Activated effector memory CD4-positive, alpha-beta T cell treated with Interleukin-2 at 50 U/mL for 16 hours (primary cell): Measurements from ENCODE around the gene ARRDC4.

ENCODE experiments used
- DNase-seq: peaks from one replicate; pipeline ENCODE4 v3.0.0-alpha.2; 2020

The ARRDC4 gene

DNA sequence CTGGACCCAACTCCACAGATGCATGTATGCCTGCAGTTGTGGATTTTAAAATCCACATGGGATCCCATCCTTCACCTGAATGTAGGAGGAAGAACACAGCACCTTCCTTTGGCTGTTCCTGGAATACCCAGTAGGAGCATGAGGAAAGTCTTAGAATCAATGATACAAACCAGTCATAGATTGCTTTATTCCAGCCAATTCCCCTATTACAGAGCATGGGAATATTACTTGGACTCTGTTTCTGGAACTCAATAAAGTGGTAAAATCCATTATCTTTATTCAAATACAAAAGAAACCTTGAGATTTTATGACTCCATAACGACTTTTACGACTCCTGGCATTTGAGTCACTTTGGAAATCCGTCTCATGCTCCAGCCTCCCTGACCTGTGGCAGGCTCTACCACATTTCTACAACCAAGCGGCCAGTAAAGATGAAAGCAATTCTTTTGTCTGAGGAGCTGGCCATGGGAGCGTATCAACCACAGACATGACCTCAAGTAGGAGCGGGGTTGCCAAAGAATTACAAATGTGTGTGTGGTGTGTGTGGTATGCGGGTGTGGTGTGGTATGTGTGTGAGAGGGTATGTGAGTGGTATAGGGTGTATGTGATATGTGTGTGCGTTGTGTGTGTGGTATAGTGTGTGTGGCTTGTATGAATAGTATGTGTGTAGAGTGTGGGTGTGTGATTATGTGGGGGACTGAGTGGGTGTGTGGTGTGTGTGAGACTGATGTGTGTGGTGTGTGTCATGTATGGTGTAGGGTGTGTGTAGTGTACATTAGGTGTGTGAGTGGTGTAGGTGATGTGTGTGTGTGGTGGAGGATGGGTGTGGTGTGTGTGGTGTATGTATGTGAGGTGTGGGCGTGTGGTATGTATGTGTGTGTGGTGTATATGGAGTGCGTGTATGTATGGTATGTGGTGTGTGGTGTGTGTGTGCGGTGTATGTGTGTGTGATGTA lies 40.0 kb downstream of the ARRDC4 start:
- DNase-seq: no peak

- no peak for DNase-seq
Observed at GRCh38 chr15:98001663-98002194, 41.2 kb downstream of the ARRDC4 start.

DNA sequence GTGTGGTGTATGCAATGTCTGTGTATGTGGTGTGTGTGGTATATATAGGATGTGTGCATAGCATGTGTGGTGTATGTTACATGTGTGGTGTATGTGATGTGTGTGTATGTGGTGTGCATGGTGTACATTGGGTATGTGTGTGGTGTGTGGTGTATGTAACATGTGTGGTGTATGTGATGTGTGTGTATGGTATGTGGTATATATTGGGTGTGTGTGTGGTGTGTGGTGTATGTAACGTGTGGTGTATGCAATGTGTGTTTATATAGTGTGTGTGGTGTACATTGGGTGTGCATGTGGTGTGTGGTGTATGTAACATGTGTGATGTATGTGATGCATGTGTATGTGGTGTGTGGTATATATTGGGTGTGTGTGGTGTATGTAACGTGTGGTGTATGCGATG lies 41.9 kb downstream of the ARRDC4 start:
- DNase-seq: no peak

GRCh38 chr15:98002866-98003265 lies 42.4 kb downstream of the ARRDC4 start:
- no peak for DNase-seq

- DNase-seq: no peak
Observed at GRCh38 chr15:98003518-98003917, 43.0 kb downstream of the ARRDC4 start.

GRCh38 chr15:98003996-98004395 lies 43.5 kb downstream of the ARRDC4 start:
- DNase-seq: no peak

GRCh38 chr15:98005659-98006058 lies 45.2 kb downstream of the ARRDC4 start:
- no peak for DNase-seq

- DNase-seq: no peak
Observed at GRCh38 chr15:98009169-98009568, 48.7 kb downstream of the ARRDC4 start.

- DNase-seq: no peak
Observed at GRCh38 chr15:98009971-98010370, 49.5 kb downstream of the ARRDC4 start.

DNA sequence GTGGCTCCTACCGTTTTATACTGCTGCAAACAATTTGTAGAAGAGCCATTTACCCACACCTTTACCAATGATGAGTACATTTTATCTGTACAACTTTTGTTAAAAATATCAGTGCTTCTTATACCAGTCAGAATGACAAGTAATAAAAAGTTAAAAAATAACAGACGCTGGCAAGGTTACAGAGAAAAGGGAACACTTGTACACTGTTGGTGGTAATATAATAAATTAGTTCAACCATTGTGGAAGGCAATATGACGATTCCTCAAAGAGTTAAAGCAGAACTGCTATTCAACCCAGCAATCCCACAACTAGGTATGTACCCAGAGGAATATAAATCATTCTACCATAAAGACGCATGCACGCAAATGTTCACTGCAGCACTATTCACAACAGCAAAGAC lies 51.9 kb downstream of the ARRDC4 start:
- no peak for DNase-seq

DNA sequence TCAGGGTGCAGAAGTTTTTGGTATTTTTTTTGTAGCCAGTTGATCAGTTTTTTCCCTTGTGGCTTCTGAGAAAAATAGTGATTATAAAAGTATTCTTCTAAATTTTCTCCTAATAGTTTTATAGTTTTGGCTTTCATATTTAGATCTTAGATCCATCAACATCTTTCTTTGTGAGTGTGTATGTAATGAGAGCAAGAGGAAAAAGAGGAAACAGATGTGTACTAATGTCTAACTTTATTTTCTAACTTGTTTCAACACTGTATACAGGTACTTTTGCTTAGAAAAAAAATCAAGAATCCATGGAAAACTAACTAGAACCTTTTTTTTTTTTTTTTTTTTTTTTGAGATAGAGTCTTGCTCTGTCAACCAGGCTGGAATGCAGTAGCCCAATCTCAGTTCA lies 53.1 kb downstream of the ARRDC4 start:
- DNase-seq: no peak

DNA sequence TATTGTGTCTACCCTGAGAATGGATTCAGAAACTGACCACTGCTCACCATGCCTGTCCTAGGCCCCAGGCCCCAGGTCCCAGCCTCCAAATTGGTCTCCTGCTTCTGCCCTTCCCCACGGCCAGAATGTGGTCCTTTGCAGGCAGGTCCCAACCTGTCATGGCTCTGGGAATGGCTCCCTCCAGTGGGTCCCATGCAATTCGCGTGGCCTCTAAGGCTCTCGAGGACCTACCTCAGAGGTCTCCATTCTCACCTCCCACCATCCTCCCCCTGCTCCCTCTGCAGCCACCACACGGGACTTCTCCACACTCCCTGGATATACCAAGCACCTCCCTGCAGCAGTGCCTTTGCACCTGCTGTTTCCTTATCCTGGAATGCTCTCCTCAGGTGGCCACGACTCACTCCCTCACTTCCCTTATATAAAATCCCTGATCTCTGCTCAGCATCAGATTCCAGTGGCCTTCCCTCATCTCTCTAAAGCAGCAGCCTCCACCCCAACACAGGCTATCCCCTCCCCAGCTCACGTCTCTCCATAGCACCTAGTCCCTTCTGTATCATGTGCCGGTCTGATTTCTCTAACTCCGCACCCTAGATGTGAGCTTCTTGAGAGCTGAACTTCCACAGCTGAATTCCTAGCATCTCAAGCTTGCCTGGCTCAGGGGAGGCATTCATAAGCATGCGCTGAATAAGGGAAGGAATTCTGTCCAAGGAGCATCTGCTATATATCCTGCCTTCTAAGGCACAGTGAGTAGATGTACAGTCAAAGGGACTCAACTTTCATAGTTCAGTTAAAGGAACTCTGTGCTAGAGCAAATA lies 56.9 kb downstream of the ARRDC4 start:
- no peak for DNase-seq

DNA sequence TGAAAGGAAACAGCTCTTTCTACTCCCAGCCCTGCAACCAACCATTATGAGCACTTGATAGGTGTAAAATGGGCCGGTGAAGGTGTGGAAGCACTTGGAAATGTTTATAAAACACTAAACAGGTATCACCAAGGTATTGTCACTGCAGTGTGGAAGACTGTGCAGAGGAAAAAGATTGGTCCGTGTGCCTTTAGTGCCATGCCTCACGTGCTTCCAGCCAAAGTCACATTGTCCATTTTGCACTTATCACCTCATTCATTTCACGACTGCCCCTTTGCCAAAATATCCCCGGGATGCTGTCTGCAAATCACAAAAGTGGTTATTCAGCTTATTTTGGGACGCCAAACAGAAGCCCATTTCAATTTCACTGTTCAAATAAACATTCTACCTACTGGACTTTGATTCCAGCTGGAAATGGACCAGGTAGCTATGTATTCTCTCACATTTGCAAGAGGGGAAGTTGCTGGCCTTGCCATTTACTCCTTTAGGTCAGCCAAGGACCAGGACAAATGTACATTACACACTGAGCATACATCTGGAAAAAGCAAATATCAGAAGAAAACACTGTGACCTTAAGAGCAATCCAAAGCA lies 58.4 kb downstream of the ARRDC4 start:
- DNase-seq: no peak
